PC-9 (cell line): ENCODE data around the gene MAGEF1. TPM values are rescaled to one million over a fixed set of nuclear protein-coding genes. Genes with fewer than 3 reads are reported as not detected.

Experiments
- Bru-seq: library from RNA; stranded (reverse); fragments of 400-500 nt; gene quantifications from one replicate; lab custom pipeline; 2021; lab: Mats Ljungman, UMichigan
- BruChase-seq, 2 experiments: library from RNA; stranded (reverse); fragments of 400-500 nt; gene quantifications; one replicate each; lab custom pipeline; 2021; lab: Mats Ljungman, UMichigan
- BruUV-seq: library from RNA; stranded (reverse); fragments of 400-500 nt; replicated peaks from 2 replicates; lab custom pipeline; 2021; lab: Mats Ljungman, UMichigan
- CTCF ChIA-PET: fragments of 300-600 bp; sonication (Branson Sonifier 250); formaldehyde crosslinking; loops from one replicate; lab custom pipeline; 2022; ENCODE audit warnings: antibody characterized with exemption; lab: Charles Lee
- POLR2A ChIA-PET: fragments of 300-600 bp; sonication (Branson Sonifier 250); formaldehyde crosslinking; loops from one replicate; lab custom pipeline; 2022; ENCODE audit warnings: antibody characterized with exemption; ENCODE audit not compliant: unreplicated experiment; lab: Charles Lee
- DNase-seq, 2 experiments: peaks; one replicate each; pipeline versions ENCODE4 v3.0.0 to v3.0.0-alpha.2; 2015 to 2022; ENCODE audit warnings: mixed read lengths in 1 of 2
- H2AFZ ChIP-seq: fragments of 200-600 bp; sonication (generic); 2 replicates; pipeline ENCODE4 v1.8.1; 2017; ENCODE audit warnings: antibody characterized with exemption
- H3F3A ChIP-seq: fragments of 200-600 bp; sonication (generic); 2 replicates; pipeline ENCODE4 v1.8.1; 2017; ENCODE audit warnings: antibody characterized with exemption, mild to moderate bottlenecking, low read depth; ENCODE audit not compliant: insufficient read depth
- H3K27ac ChIP-seq: fragments of 200-600 bp; sonication (generic); 2 replicates; pipeline ENCODE4 v1.6.1; 2016; ENCODE audit warnings: mixed run types
- H3K27me3 ChIP-seq: fragments of 200-600 bp; sonication (generic); 2 replicates; pipeline ENCODE4 v1.6.1; 2016; ENCODE audit warnings: low read depth, mixed run types; ENCODE audit not compliant: insufficient read depth
- H3K36me3 ChIP-seq: fragments of 200-600 bp; sonication (generic); 2 replicates; pipeline ENCODE4 v1.6.1; 2016; ENCODE audit warnings: low read depth, mixed run types
- H3K4me1 ChIP-seq: fragments of 200-600 bp; sonication (generic); replicated peaks from 2 replicates; pipeline ENCODE4 v1.6.1; 2016; ENCODE audit warnings: mixed run types; ENCODE audit not compliant: insufficient read depth
- H3K4me2 ChIP-seq: fragments of 200-600 bp; sonication (generic); 2 replicates; pipeline ENCODE4 v1.6.1; 2017; ENCODE audit warnings: mixed run types
- H3K4me3 ChIP-seq: fragments of 200-600 bp; sonication (generic); 2 replicates; pipeline ENCODE4 v1.6.1; 2016; ENCODE audit warnings: mixed run types
- H3K79me2 ChIP-seq: fragments of 200-600 bp; sonication (generic); 2 replicates; pipeline ENCODE4 v1.6.1; 2017; ENCODE audit warnings: low read depth, mixed run types
- H3K9me2 ChIP-seq: fragments of 200-600 bp; sonication (generic); 2 replicates; pipeline ENCODE4 v1.8.1; 2017; ENCODE audit warnings: mild to moderate bottlenecking; ENCODE audit not compliant: insufficient read depth
- H3K9me3 ChIP-seq: fragments of 200-600 bp; sonication (generic); 2 replicates; pipeline ENCODE4 v1.8.1; 2016; ENCODE audit warnings: low read depth; ENCODE audit not compliant: insufficient read depth
- H4K20me1 ChIP-seq: fragments of 200-600 bp; sonication (generic); 2 replicates; pipeline ENCODE4 v1.8.1; 2017; ENCODE audit not compliant: insufficient read depth
- CTCF ChIP-seq: fragments of 200-600 bp; sonication (generic); conservative IDR thresholded peaks from 2 replicates; pipeline ENCODE4 v1.6.1; 2017; ENCODE audit warnings: mixed run types, antibody characterized with exemption, mild to moderate bottlenecking, moderate library complexity
- EZH2 ChIP-seq: fragments of 200-600 bp; sonication (generic); IDR thresholded peaks from 2 replicates; pipeline ENCODE4 v1.8.0; 2017; ENCODE audit warnings: antibody characterized with exemption, low read depth
- intact Hi-C: fragments of 100-400 bp; cut with micrococcal nuclease; formaldehyde crosslinking; loops from one replicate; pipeline ENCODE4 v1.10.0; 2022; ENCODE audit not compliant: unreplicated experiment
- long read RNA-seq: library from polyadenylated mRNA; stranded (forward); transcript quantifications from one replicate; pipeline ENCODE4 v2.0.0, GENCODE V29; 2022
- total RNA-seq: library from RNA; stranded (reverse); gene quantifications from 2 replicates; pipeline ENCODE4 v1.2.3, GENCODE V29; 2021

Gene MAGEF1
- 97.2 and 106 TPM in 2 replicates for total RNA-seq
- percentile 95 among the genes with signal in this experiment for Bru-seq, nascent RNA
- percentile 99 among the genes with signal in this experiment for BruChase-seq, experiment 1, labeled RNA remaining after a 2-hour chase
- BruChase-seq, experiment 2, labeled RNA remaining after a 6-hour chase: percentile 99 among the genes with signal in this experiment
- long read RNA-seq, transcript MAGEF1-201 (1 exons, 1,636 nt): major isoform, 212 of 212 reads
- long read RNA-seq, partial matches to known transcripts: 0 of 212 reads
- long read RNA-seq, other reads (novel, unspliced or antisense): 0 of 212 reads

- Histone ChIP-seq H3K9me2 (no peaks in the 10 kb centered on the region), H3K9me3 (no peaks in the 10 kb centered on the region; the same call in 1 of the 2 replicates), H4K20me1 (peaks cover 4% of the 10 kb centered on the region; the same call in 1 of the 2 replicates), H3K4me3 (peak within 1 kb of the TSS; percentile 91), H3K4me2 (peak within 1 kb of the TSS; percentile 97), H3K79me2 (peaks cover 33% of the 10 kb centered on the region), H3K27ac (peak within 1 kb of the TSS; percentile 79), H2AFZ (peak within 1 kb of the TSS; percentile 93), H3F3A (peaks cover 22% of the 10 kb centered on the region), H3K4me1 (peaks cover 21% of the 10 kb centered on the region), H3K27me3 (no peaks in the 10 kb centered on the region), H3K36me3 (peaks cover 10% of the 10 kb centered on the region)
- DNase-seq: peak; percentile 81 to 96
- no peak for TF ChIP-seq CTCF
- no peak for TF ChIP-seq EZH2
- BruUV-seq: TSS peak; percentile 62
- ChIA-PET POLR2A (interaction anchor here (0.6 to 1.0 kb wide), 4 partner anchors 13 to 150 kb away, joined by 3 to 10 read pairs (median 5); no protein-coding TSS in a partner anchor), CTCF (interaction anchor here (1.1 to 1.6 kb wide), 2 partner anchors 20 to 150 kb away, joined by 4 to 5 read pairs; partner anchors contain the start of gene EPHB3)
- intact Hi-C loops: loop anchor here (1.0 to 2.0 kb wide), 6 partner anchors 29 to 150 kb away; partner anchors contain the start of gene EPHB3
These were observed at the start of gene MAGEF1 for GRCh38 chr3:184711493-184712247. Gene MAGEF1 (minus strand): TSS chr3:184712064. CDS start chr3:184711821, 243 bp downstream.

GRCh38 chr3:184761075-184761841 is 49.4 kb upstream of the MAGEF1 start:
- H3K4me3 ChIP-seq: no peak overlapping the region
- no peaks in the 10 kb centered on the region for H3K27me3 ChIP-seq
- H3K9me2 ChIP-seq: no peaks in the 10 kb centered on the region
- ChIA-PET POLR2A (no interaction called here), CTCF (no interaction called here)
- H3K27ac ChIP-seq: no peak overlapping the region
- no peak overlapping the region for H3K4me2 ChIP-seq
- no peak for TF ChIP-seq EZH2
- TF ChIP-seq CTCF: no peak
- no peaks in the 10 kb centered on the region for H3K36me3 ChIP-seq
- no peak for DNase-seq
- H3K9me3 ChIP-seq: no peaks in the 10 kb centered on the region
- no peaks in the 10 kb centered on the region for H4K20me1 ChIP-seq
- H3K4me1 ChIP-seq: peaks cover 15% of the 10 kb centered on the region
- no peaks in the 10 kb centered on the region for H3K79me2 ChIP-seq
- peaks cover 16% of the 10 kb centered on the region; the same call in 1 of the 2 replicates for H3F3A ChIP-seq
- no peak overlapping the region for H2AFZ ChIP-seq
- intact Hi-C loops: no loop called here
- no TSS peak for BruUV-seq
